B cell (primary cell): Measurements from ENCODE around the gene BBIP1. TPM values are rescaled to one million over a fixed set of nuclear protein-coding genes. Genes with fewer than 3 reads are reported as not detected.

Source experiments
- ATAC-seq: fragments of 200-7000 bp; cut with Tn5 transposase; one replicate; pipeline ENCODE4 v1.10.0; 2021; ENCODE audit warnings: low read depth, mild to moderate bottlenecking, moderate number of reproducible peaks, moderate library complexity
- CTCF ChIA-PET: fragments of 350-600 bp; sonication (Branson Sonifier 250); formaldehyde crosslinking; loops from one replicate; lab custom pipeline; 2021; ENCODE audit warnings: antibody characterized with exemption, inconsistent platforms; lab: Charles Lee
- POLR2A ChIA-PET: fragments of 350-600 bp; sonication (Branson Sonifier 250); formaldehyde crosslinking; loops from one replicate; lab custom pipeline; 2021; ENCODE audit warnings: antibody characterized with exemption; lab: Charles Lee
- DNase-seq: peaks from one replicate; pipeline ENCODE4 v3.0.0; 2013
- H2AFZ ChIP-seq: 2 replicates; pipeline ENCODE4 v1.6.1; 2012; ENCODE audit warnings: mild to moderate bottlenecking, low read depth, low read length; ENCODE audit not compliant: insufficient read depth, poor library complexity, severe bottlenecking
- H3K27ac ChIP-seq, 2 donors: 1 replicate in 1 of 2; 2 replicates in 1 of 2; pipeline ENCODE4 v1.5.1; 2012 to 2013; ENCODE audit warnings: low read length in 2 of 2, mild to moderate bottlenecking in 2 of 2, moderate library complexity in 1 of 2
- H3K27me3 ChIP-seq, 4 experiments: fragments of 200-600 bp in 1 of 4; sonication (generic) in 1 of 4; replicated peaks in 1 of 4; 1 replicate in 2 of 4; 2 replicates in 2 of 4; pipeline versions ENCODE4 v1.6.1 to v1.7.0; 2013 to 2016; ENCODE audit warnings: low read length in 3 of 4, mild to moderate bottlenecking in 2 of 4, mixed read lengths in 1 of 4, moderate library complexity in 1 of 4; ENCODE audit not compliant: insufficient read depth in 4 of 4, control insufficient read depth in 3 of 4; ENCODE audit errors: control extremely low read depth in 1 of 4
- H3K36me3 ChIP-seq, 2 experiments: replicated peaks in 1 of 2; 1 replicate in 1 of 2; 2 replicates in 1 of 2; pipeline versions ENCODE4 v1.6.1 to v1.7.1; 2013; ENCODE audit warnings: low read length in 1 of 2; ENCODE audit not compliant: insufficient read depth in 2 of 2, control insufficient read depth in 1 of 2; ENCODE audit errors: control extremely low read depth in 1 of 2, extremely low read depth in 1 of 2
- H3K4me1 ChIP-seq, 2 donors: fragments of 200-600 bp in 1 of 2; sonication (generic) in 1 of 2; 1 replicate in 1 of 2; 2 replicates in 1 of 2; pipeline versions ENCODE4 v1.5.1 to v1.6.1; 2013 to 2017; ENCODE audit warnings: low read length in 2 of 2; ENCODE audit not compliant: control insufficient read depth in 2 of 2, insufficient read depth in 2 of 2
- H3K4me2 ChIP-seq: replicated peaks from 2 replicates; pipeline ENCODE3; 2012; ENCODE audit warnings: mild to moderate bottlenecking, low read depth, low read length; ENCODE audit not compliant: poor library complexity, severe bottlenecking
- H3K4me3 ChIP-seq, 5 experiments: fragments of 200-600 bp in 1 of 5; sonication (generic) in 1 of 5; 1 replicate in 3 of 5; 2 replicates in 2 of 5; pipeline versions ENCODE4 v1.5.1 to v1.7.0; 2011 to 2016; ENCODE audit warnings: low read length in 4 of 5, mild to moderate bottlenecking in 4 of 5, low read depth in 2 of 5, control low read depth in 1 of 5, moderate library complexity in 1 of 5; ENCODE audit not compliant: insufficient read depth in 1 of 5; ENCODE audit errors: control extremely low read depth in 1 of 5, extremely low read depth in 1 of 5
- H3K79me2 ChIP-seq: fragments of 200-600 bp; sonication (generic); one replicate; pipeline ENCODE4 v1.6.0; 2016; ENCODE audit warnings: low read length; ENCODE audit not compliant: control insufficient read depth, insufficient read depth
- H3K9ac ChIP-seq: fragments of 200-600 bp; sonication (generic); 2 replicates; pipeline ENCODE4 v1.6.1; 2017; ENCODE audit warnings: mild to moderate bottlenecking, low read length, moderate library complexity
- H3K9me3 ChIP-seq, 3 donors: one replicate each; pipeline versions ENCODE4 v1.6.1 to v1.7.1; 2013; ENCODE audit warnings: low read length in 2 of 3; ENCODE audit not compliant: control insufficient read depth in 2 of 3, insufficient read depth in 1 of 3; ENCODE audit errors: control extremely low read depth in 1 of 3
- H4K20me1 ChIP-seq: 2 replicates; pipeline ENCODE4 v1.6.0; 2012; ENCODE audit warnings: mild to moderate bottlenecking, low read length; ENCODE audit not compliant: insufficient read depth, control insufficient read depth, poor library complexity, severe bottlenecking
- H3K27ac Mint-ChIP-seq: one replicate; pipeline ENCODE4 v1.8.0; 2021; ENCODE audit warnings: mixed read lengths
- H3K27me3 Mint-ChIP-seq: one replicate; pipeline ENCODE4 v1.8.0; 2021; ENCODE audit warnings: mixed read lengths
- H3K4me1 Mint-ChIP-seq: one replicate; pipeline ENCODE4 v1.8.0; 2021; ENCODE audit warnings: mixed read lengths
- H3K4me3 Mint-ChIP-seq: one replicate; pipeline ENCODE4 v1.8.0; 2021; ENCODE audit warnings: mixed read lengths
- H3K9me3 Mint-ChIP-seq: one replicate; pipeline ENCODE4 v1.8.0; 2022; ENCODE audit warnings: mixed read lengths; ENCODE audit not compliant: insufficient read depth
- CTCF ChIP-seq: fragments of 200-600 bp; IDR thresholded peaks from one replicate; pipeline ENCODE4 v1.8.0; 2022; ENCODE audit warnings: antibody characterized with exemption, mild to moderate bottlenecking
- EZH2 ChIP-seq: IDR thresholded peaks from 2 replicates; pipeline ENCODE4 v1.6.1; 2012; ENCODE audit warnings: borderline replicate concordance, low read depth, mild to moderate bottlenecking, moderate library complexity, low read length; ENCODE audit not compliant: insufficient read depth, poor library complexity, severe bottlenecking
- WGBS: methylation state at CpG from one replicate; pipeline ENCODE4 v1.1.5; 2013; ENCODE audit warnings: missing lambda C conversion rate; ENCODE audit not compliant: insufficient coverage; 5-methylcytosine and 5-hydroxymethylcytosine counted together
- intact Hi-C: fragments of 100-400 bp; cut with micrococcal nuclease; formaldehyde crosslinking; loops from one replicate; pipeline ENCODE4 v1.10.0; 2022
- polyA plus RNA-seq: library from polyadenylated mRNA; depleted of rRNA; stranded (reverse); fragments of >200 nt; gene quantifications from 2 replicates; pipeline ENCODE4 v1.2.3, GENCODE V29; 2012
- total RNA-seq, 2 donors: library from RNA; stranded (reverse); fragments of 120-200 nt in 1 of 2; gene quantifications; 1 replicate in 1 of 2; 2 replicates in 1 of 2; pipeline versions ENCODE4 v1.2.3 to v1.2.4, GENCODE V29; 2013 to 2022

Gene BBIP1
- total and polyA plus RNA-seq, 2 donors (not counting 1 experiment from before 2014, with no cell fraction given) = 10.6 to 46.1 TPM

- Histone ChIP-seq H2AFZ (no peak overlapping the region), H3K9ac (peak overlapping the region; percentile 2), H3K4me1 (peaks cover 0 to 30% of the 10 kb centered on the region in 2 donors), H3K36me3 (peaks cover 2 to 16% of the 10 kb centered on the region in 2 experiments), H3K27ac (no peak overlapping the region), H3K27me3 (no peaks in the 10 kb centered on the region), H4K20me1 (peaks cover 75% of the 10 kb centered on the region), H3K4me2 (no peak overlapping the region), H3K9me3 (no peaks in the 10 kb centered on the region), H3K4me3 (no peak overlapping the region), H3K79me2 (peaks cover 98% of the 10 kb centered on the region)
- TF ChIP-seq CTCF = no peak
- no peak for TF ChIP-seq EZH2
- ATAC-seq = no peak
- no peak for DNase-seq
- H3K27me3 Mint-ChIP-seq = no peaks in the 10 kb centered on the region
- intact Hi-C loops = loop anchor here (2.0 kb wide), 1 partner anchor 18 kb away; no protein-coding TSS in a partner anchor
- CTCF ChIA-PET = interaction anchor here (1.3 kb wide), 1 partner anchor 216 kb away, joined by 3 read pairs; no protein-coding TSS in a partner anchor
- WGBS = 82% methylated on average over 1 of the region's 2 CpGs
- no peak overlapping the region for H3K27ac Mint-ChIP-seq
- POLR2A ChIA-PET = no interaction called here
- H3K4me1 Mint-ChIP-seq = peaks cover 71% of the 10 kb centered on the region
- H3K4me3 Mint-ChIP-seq = no peak overlapping the region
- peaks cover 1% of the 10 kb centered on the region for H3K9me3 Mint-ChIP-seq
These were observed 43.5 kb upstream of the BBIP1 start for GRCh38 chr10:110962443-110962842.

GRCh38 chr10:110960333-110960712 is 41.3 kb upstream of the BBIP1 start:
- H2AFZ ChIP-seq = no peak overlapping the region
- ChIA-PET CTCF (interaction anchor here (0.6 to 1.3 kb wide), 2 partner anchors 42 to 349 kb away, joined by 3 to 5 read pairs; no protein-coding TSS in a partner anchor), POLR2A (no interaction called here)
- H3K27ac ChIP-seq = no peak overlapping the region
- peaks cover 98% of the 10 kb centered on the region for H3K79me2 ChIP-seq
- peaks cover 91% of the 10 kb centered on the region for H4K20me1 ChIP-seq
- DNase-seq (no peak), ATAC-seq (no peak)
- intact Hi-C loops = no loop called here
- no peak for TF ChIP-seq EZH2
- TF ChIP-seq CTCF = no peak
- H3K4me1 Mint-ChIP-seq = peaks cover 72% of the 10 kb centered on the region
- no CpG with 5 or more reads among the region's 1 CpG for WGBS
- H3K9me3 ChIP-seq = no peaks in the 10 kb centered on the region
- no peak overlapping the region for H3K4me3 Mint-ChIP-seq
- H3K27me3 ChIP-seq = no peaks in the 10 kb centered on the region
- peaks cover 2 to 14% of the 10 kb centered on the region in 2 experiments for H3K36me3 ChIP-seq
- no peaks in the 10 kb centered on the region for H3K27me3 Mint-ChIP-seq
- peaks cover 0 to 22% of the 10 kb centered on the region in 2 donors for H3K4me1 ChIP-seq
- peaks cover 1% of the 10 kb centered on the region for H3K9me3 Mint-ChIP-seq
- no peak overlapping the region for H3K9ac ChIP-seq
- H3K4me2 ChIP-seq = no peak overlapping the region
- H3K27ac Mint-ChIP-seq = no peak overlapping the region
- H3K4me3 ChIP-seq = no peak overlapping the region
